GM23338 (cell line): ENCODE measurements around the gene NCR3LG1. TPM values are rescaled to one million over a fixed set of nuclear protein-coding genes. Genes with fewer than 3 reads are reported as not detected.

Experiments used
- polyA plus RNA-seq: library from polyadenylated mRNA; unstranded; fragments of >200 nt; fragmentation: Nextera tagmentation; extraction: Ambion mirVana; gene quantifications from 2 replicates; pipeline ENCODE4 v1.2.1, GENCODE V29; 2016
- total RNA-seq: library from RNA; depleted of rRNA; stranded (reverse); fragments of >200 nt; shearing (Covaris generic); gene quantifications from 2 replicates; pipeline ENCODE4 v1.2.3, GENCODE V29; 2014; rRNA removed

Gene NCR3LG1
- total and polyA plus RNA-seq, 2 experiments from 2014 or later: 0.15 to 1.9 TPM

Other genes with a start within 250 kb of the NCR3LG1 start
- 117 and 123 TPM in 2 replicates for gene PIK3C2A, start 143.8 kb upstream of the NCR3LG1 start, total RNA-seq
- gene PIK3C2A, start 143.8 kb upstream of the NCR3LG1 start, polyA plus RNA-seq: 45.8 and 59.5 TPM in 2 replicates
- 16.6 and 25.5 TPM in 2 replicates for gene NUCB2, start 75.1 kb upstream of the NCR3LG1 start, total RNA-seq
- 61.9 and 86.9 TPM in 2 replicates for gene NUCB2, start 75.1 kb upstream of the NCR3LG1 start, polyA plus RNA-seq
- 5.9 and 7.9 TPM in 2 replicates for gene KCNJ11, start 36.9 kb downstream of the NCR3LG1 start, total RNA-seq
- 0.89 and 2.2 TPM in 2 replicates for gene KCNJ11, start 36.9 kb downstream of the NCR3LG1 start, polyA plus RNA-seq
- 2.4 and 3.4 TPM in 2 replicates for gene ABCC8, start 125.0 kb downstream of the NCR3LG1 start, total RNA-seq
- gene ABCC8, start 125.0 kb downstream of the NCR3LG1 start, polyA plus RNA-seq: 1.5 and 2.0 TPM in 2 replicates
- 1.3 and 5.4 TPM in 2 replicates for gene USH1C, start 192.6 kb downstream of the NCR3LG1 start, total RNA-seq
- 1.8 and 2.7 TPM in 2 replicates for gene USH1C, start 192.6 kb downstream of the NCR3LG1 start, polyA plus RNA-seq
- 0.52 and 0.78 TPM in 2 replicates for gene OTOG, start 195.5 kb downstream of the NCR3LG1 start, total RNA-seq
- 0.40 and 2.4 TPM in 2 replicates for gene OTOG, start 195.5 kb downstream of the NCR3LG1 start, polyA plus RNA-seq